Spinal cord (tissue), 10 donors: Measurements from ENCODE around the gene CFAP92. TPM values are rescaled to one million over a fixed set of nuclear protein-coding genes. Genes with fewer than 3 reads are reported as not detected.

Source experiments
- DNase-seq, 6 donors: peaks; one replicate each; pipeline versions ENCODE4 v3.0.0 to v3.0.0-alpha.2; 2013 to 2015; ENCODE audit warnings: low spot score in 6 of 6, low read depth in 4 of 6
- H3K27ac ChIP-seq: one replicate; pipeline ENCODE4 v1.5.1; 2013; ENCODE audit warnings: low read depth, low read length, control low read depth
- H3K27me3 ChIP-seq: one replicate; pipeline ENCODE4 v1.6.1; 2013; ENCODE audit warnings: low read length; ENCODE audit not compliant: control insufficient read depth, insufficient read depth
- H3K36me3 ChIP-seq: one replicate; pipeline ENCODE4 v1.6.1; 2013; ENCODE audit warnings: low read length; ENCODE audit not compliant: control insufficient read depth, insufficient read depth
- H3K4me1 ChIP-seq: one replicate; pipeline ENCODE4 v1.6.1; 2013; ENCODE audit warnings: low read length; ENCODE audit not compliant: control insufficient read depth, insufficient read depth
- H3K4me3 ChIP-seq: one replicate; pipeline ENCODE4 v1.5.1; 2013; ENCODE audit warnings: low read depth, low read length, control low read depth
- H3K9me3 ChIP-seq: one replicate; pipeline ENCODE4 v1.6.1; 2013; ENCODE audit warnings: low read length; ENCODE audit not compliant: control insufficient read depth, insufficient read depth
- WGBS: methylation state at CpG from one replicate; pipeline ENCODE4 v1.1.5; 2013; ENCODE audit warnings: missing lambda C conversion rate; ENCODE audit not compliant: insufficient coverage; 5-methylcytosine and 5-hydroxymethylcytosine counted together
- polyA plus RNA-seq, 2 donors: library from polyadenylated mRNA; unstranded; fragments of 120-200 nt; gene quantifications; one replicate each; pipeline ENCODE4 v1.2.1, GENCODE V29; 2013; ENCODE audit not compliant: insufficient read length in 2 of 2
- total RNA-seq, 2 donors: library from RNA; depleted of rRNA in 1 of 2; stranded (reverse); fragments of 120-200 nt in 1 of 2; fragments of >200 nt in 1 of 2; gene quantifications; one replicate each; pipeline versions ENCODE4 v1.2.3 to v1.2.4, GENCODE V29; 2013 to 2014
- donor health status: healthy.

Gene CFAP92
- total and polyA plus RNA-seq, 4 donors: 1.1 to 4.5 (median 3.7) TPM

DNA sequence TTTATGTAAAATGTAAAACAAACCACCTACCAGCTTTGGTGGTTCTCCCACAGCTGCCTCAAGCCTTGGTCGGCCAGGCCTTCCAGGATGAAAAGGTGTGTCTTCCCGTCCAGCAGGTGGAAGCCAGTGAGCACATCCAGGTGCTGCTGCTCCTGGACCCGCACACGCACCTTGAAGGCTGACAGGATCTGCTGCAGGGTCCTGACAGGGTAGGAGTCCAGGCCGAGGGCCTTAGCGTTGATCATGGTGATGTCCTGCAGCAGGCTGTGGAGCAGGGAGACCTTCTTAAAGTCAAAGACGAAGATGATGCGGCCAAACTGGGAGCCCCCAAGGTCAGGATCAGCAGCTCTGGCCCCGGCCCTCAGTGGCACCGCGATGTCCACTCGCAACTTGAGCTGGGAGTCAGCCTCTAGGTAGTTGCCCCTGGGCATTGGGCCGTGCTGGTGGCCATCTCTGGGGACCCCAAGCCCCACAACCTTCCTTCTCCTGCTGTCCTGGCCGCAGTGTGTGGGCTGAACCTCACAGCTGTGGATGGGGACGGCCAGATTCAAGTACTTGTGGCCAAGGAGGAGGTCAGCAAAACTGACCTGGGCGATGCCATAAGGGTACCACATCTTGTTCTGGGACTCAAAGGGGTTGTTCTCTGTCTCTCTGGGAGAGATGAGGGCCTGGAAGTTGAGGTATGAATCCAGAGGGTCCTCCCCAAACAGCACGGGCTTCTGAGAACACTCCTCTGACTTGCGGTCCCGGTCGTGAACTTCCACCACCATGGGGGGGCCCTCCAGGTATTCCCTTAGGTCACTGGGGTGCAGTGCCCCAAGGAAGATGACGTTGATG lies 48.6 kb downstream of the CFAP92 start:
- DNase-seq: no peak
- Histone ChIP-seq H3K27me3 (no peaks in the 10 kb centered on the region), H3K27ac (no peak overlapping the region), H3K4me1 (peaks cover 2% of the 10 kb centered on the region), H3K9me3 (no peaks in the 10 kb centered on the region), H3K4me3 (no peak overlapping the region), H3K36me3 (peaks cover 7% of the 10 kb centered on the region)
- 95% methylated on average over 21 of the region's 21 CpGs for WGBS

DNA sequence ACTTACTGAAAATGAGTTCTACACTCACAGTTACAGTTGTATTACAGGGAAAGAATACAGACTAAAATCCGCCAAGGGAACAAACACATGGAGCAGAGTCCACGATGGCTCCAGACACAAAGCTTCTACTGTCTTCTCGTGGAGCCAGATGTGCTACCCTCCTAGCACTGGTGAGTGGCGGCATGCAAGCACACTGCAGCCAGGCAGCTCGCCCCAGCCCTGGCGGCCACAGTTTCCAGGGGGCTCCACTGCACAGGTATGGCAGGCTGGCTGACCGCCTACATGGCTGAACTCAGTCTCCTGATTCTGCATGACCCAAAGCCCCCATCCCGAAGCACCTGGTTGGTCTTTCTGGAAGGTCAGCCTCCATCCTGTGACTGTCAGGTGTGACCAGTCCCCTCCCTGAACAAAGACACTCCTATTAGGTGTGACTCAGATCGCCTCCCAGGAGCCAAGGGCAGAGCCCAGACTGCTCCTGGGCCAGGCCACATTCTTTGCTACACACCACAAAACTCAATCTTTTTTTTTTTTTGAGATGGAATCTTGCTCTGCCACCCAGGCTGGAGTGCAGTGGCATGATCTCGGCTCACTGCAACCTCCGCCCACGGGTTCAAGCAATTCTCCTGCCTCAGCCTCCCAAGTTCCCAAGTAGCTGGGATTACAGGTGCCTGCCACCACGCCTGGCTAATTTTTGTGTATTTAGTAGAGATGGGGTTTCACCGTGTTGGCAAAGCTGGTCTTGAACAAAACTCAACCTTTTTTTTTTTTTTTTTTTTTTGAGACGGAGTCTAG lies 51.5 kb downstream of the CFAP92 start:
- no peaks in the 10 kb centered on the region for H3K27me3 ChIP-seq
- DNase-seq: no peak
- no peak overlapping the region for H3K4me3 ChIP-seq
- no peaks in the 10 kb centered on the region for H3K4me1 ChIP-seq
- H3K36me3 ChIP-seq: peaks cover 7% of the 10 kb centered on the region
- H3K9me3 ChIP-seq: no peaks in the 10 kb centered on the region
- H3K27ac ChIP-seq: no peak overlapping the region
- 79% methylated on average over 9 of the region's 15 CpGs for WGBS

DNA sequence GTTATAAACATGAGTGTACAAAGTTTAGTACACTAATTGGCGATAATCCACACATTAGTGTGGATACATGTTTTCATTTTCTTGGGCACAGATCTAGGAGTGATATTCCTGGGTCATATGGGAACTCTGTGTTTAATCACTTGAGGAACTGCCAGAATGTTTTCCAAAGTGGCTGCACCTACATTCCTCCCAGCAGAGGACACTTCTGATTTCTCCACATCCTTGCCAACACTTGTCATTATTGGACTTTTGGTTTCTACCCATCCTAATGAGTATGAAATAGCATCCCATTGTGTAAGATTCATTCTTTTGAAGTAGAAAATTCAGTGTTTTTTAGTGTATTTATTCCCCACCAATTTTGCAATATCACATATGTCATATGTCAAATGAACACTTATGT lies 53.6 kb downstream of the CFAP92 start:
- no peak for DNase-seq
- Histone ChIP-seq H3K4me3 (no peak overlapping the region), H3K27ac (no peak overlapping the region), H3K36me3 (peaks cover 6% of the 10 kb centered on the region), H3K4me1 (no peaks in the 10 kb centered on the region), H3K9me3 (no peaks in the 10 kb centered on the region), H3K27me3 (no peaks in the 10 kb centered on the region)
- WGBS: no CpG with 5 or more reads among the region's 1 CpG

DNA sequence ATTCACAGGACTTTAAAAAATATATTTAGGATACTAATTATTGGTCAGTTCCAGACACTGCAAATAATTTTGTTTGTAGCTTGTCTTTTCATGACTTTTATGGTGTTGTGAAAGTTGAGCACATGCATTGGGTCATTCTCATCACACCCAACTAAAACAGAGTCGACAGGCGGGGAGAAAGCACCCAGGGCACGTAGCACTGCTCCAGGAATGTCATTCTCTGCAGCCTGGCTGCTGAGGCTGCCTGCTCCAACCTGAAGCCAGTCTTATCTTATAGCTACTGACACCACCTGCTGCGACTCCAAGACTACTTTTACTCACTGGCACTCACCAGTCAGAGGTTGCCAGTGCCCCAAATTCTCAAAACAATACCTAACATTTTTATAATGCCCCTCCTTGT lies 57.5 kb downstream of the CFAP92 start:
- peaks cover 4% of the 10 kb centered on the region for H3K36me3 ChIP-seq
- no peaks in the 10 kb centered on the region for H3K27me3 ChIP-seq
- H3K4me3 ChIP-seq: no peak overlapping the region
- DNase-seq: no peak
- no peak overlapping the region for H3K27ac ChIP-seq
- no peaks in the 10 kb centered on the region for H3K9me3 ChIP-seq
- 79% methylated on average over 4 of the region's 4 CpGs for WGBS
- H3K4me1 ChIP-seq: no peaks in the 10 kb centered on the region

DNA sequence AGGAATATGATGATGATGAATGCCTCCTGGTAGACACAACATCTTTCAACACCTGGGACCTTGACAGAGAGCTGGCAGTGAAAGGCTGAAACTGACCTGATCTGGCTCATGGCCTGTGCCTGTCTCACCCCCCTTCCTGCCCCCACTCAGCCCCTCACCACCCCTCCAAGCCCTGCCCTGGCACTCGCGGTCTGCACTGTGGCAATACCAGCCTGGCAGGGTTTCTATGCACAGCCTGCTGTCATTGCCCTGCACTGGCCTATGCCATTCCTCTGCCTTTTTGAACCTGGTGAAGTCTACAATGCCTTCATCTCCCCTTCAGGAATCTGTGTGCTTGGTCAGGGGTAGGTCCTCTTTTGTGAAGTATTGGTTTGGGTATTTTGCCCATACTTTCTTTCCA lies 58.0 kb downstream of the CFAP92 start:
- Histone ChIP-seq H3K36me3 (peaks cover 4% of the 10 kb centered on the region), H3K9me3 (no peaks in the 10 kb centered on the region), H3K27me3 (no peaks in the 10 kb centered on the region), H3K27ac (no peak overlapping the region), H3K4me3 (no peak overlapping the region), H3K4me1 (no peaks in the 10 kb centered on the region)
- WGBS: no CpG with 5 or more reads among the region's 2 CpGs
- DNase-seq: no peak

DNA sequence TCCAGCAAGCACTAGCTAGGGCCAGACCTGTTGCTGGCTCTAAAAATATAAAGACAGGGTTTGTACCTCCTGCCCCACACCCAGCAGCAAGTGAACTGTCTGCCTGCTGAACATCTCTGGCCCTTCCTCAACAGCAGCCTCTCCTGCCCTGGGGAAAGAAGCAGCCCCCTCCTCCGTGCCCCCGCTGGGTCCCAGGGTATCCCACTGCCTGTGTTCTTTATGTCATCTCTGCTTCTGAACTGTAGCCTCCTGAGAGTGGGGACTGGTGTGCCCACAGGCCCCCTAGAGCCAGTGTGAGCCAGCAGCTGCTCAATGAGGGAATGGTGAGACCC lies 60.0 kb downstream of the CFAP92 start:
- Histone ChIP-seq H3K36me3 (peaks cover 4% of the 10 kb centered on the region), H3K4me1 (no peaks in the 10 kb centered on the region), H3K27ac (no peak overlapping the region), H3K9me3 (no peaks in the 10 kb centered on the region), H3K4me3 (no peak overlapping the region), H3K27me3 (no peaks in the 10 kb centered on the region)
- DNase-seq: no peak
- WGBS: 100% methylated on average over 2 of the region's 2 CpGs

DNA sequence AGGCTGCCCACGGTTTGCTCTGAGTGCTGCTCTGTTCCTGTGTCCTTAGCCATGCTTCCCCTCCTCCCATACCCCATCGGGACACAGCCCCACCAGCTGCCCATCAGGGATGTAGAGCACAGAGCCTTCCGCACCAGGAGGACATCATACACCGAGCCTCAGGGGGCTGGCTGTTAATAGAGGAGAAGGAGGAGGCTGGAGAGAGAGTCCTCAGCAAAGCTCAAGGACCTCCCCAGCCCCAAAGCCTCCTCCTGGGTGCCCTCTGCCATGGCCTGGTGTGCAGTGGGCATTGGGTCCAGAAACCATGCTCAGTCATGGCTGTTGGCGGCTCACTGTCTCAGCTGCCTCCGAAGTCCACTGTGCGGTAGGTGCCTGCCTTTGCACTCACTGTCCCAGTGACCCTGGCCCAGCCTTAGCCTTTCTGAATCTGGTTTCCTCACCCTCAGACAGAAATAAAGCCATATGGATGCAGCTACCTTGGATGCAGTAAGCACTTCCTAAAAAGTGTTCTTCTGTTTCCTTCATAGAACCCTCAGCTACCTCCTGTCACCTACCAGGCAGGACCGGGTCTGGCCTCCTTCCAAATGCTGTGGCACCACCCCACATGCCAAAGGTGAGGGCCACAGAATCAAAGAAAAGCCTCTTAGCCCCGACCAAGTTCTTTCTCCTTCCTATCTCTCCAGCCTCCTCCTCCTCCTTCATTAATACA lies 60.5 kb downstream of the CFAP92 start:
- H3K27ac ChIP-seq: no peak overlapping the region
- 80% methylated on average over 5 of the region's 9 CpGs for WGBS
- no peaks in the 10 kb centered on the region for H3K9me3 ChIP-seq
- H3K36me3 ChIP-seq: peaks cover 4% of the 10 kb centered on the region
- no peaks in the 10 kb centered on the region for H3K27me3 ChIP-seq
- no peak for DNase-seq
- no peak overlapping the region for H3K4me3 ChIP-seq
- no peaks in the 10 kb centered on the region for H3K4me1 ChIP-seq

DNA sequence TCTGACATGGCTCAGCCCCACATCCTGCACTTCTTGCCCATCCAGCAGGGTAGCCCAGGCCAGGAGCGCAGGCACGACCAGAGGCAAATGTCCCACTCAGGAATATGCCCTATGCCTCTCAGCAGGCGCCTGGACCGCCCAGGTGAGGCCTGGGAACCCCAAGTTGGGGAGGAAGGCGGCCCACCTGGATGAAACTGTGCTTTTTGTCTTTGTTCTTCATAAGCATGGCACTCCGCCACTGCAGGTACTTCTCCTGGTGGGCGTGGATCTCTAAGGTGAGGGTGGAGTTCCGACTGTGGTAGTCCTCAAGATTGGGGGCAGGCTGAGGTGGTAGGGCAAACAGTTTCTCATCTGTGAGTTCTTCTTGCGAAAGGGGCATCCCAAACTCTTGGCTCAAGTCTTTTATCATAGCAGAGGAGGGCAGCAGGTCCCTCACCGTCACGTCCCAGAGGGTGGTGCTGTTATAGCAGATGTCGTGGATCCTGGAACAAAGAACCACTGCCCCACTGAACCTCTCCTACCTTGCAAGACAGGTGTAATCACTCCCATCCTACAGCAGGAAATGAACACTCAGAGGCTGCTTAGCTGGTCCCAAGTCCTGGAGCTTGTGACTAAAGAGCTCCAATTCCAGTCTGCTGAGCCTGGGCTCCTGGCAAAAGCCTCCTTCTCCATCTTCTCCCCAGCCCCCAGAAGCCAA lies 61.2 kb downstream of the CFAP92 start:
- H3K9me3 ChIP-seq: no peaks in the 10 kb centered on the region
- no peak overlapping the region for H3K27ac ChIP-seq
- H3K36me3 ChIP-seq: peaks cover 4% of the 10 kb centered on the region
- WGBS: 84% methylated on average over 11 of the region's 12 CpGs
- no peaks in the 10 kb centered on the region for H3K27me3 ChIP-seq
- no peaks in the 10 kb centered on the region for H3K4me1 ChIP-seq
- DNase-seq: no peak
- H3K4me3 ChIP-seq: no peak overlapping the region

DNA sequence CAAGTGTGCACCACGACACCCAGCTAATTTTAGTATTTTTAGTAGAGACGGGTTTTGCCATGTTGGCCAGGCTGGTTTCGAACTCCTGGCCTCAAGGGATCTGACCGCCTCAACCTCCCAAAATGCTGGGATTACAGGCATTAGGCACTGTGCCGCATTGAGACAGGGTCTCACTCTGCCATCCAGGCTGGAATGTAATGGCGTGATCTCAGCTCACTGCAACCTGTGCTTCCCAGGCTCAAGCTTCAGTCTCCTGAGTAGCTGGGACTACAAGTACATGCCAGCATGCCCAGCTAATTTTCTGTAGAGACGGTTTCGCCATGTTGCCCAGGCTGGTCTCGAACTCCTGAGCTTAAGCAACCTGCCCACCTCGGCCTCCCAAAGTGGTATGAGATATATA lies 62.8 kb downstream of the CFAP92 start:
- Histone ChIP-seq H3K4me3 (no peak overlapping the region), H3K27me3 (no peaks in the 10 kb centered on the region), H3K4me1 (no peaks in the 10 kb centered on the region), H3K36me3 (peaks cover 4% of the 10 kb centered on the region), H3K27ac (no peak overlapping the region), H3K9me3 (no peaks in the 10 kb centered on the region)
- WGBS: 94% methylated on average over 6 of the region's 10 CpGs
- no peak for DNase-seq
